Measurements from ENCODE around the gene CAPN15.
"Not testable (repeated sequence)": the region's sequence is repeated elsewhere in the genome, so short reads cannot be mapped to it uniquely, and the experiment has no call there.

Gene CAPN15

GRCh38 chr16:595942-596735 lies 68.6 kb downstream of the CAPN15 start:
- Histone ChIP-seq H3K9me3 (ENCODE audit: severe bottlenecking) (no peaks in the 10 kb centered on the region), H3K4me3 (ENCODE audit: low read depth, low read length) (no peak overlapping the region), H3K27me3 (ENCODE audit: insufficient read depth, low read depth, severe bottlenecking) (no peaks in the 10 kb centered on the region), H3K27ac (no peak overlapping the region), H3K36me3 (peaks cover 44% of the 10 kb centered on the region)
- no peak for DNase-seq
- TF ChIP-seq CTCF (IDR thresholded peaks at IDR 0.05; ENCODE audit: low read depth, low read length) = no peak

DNA sequence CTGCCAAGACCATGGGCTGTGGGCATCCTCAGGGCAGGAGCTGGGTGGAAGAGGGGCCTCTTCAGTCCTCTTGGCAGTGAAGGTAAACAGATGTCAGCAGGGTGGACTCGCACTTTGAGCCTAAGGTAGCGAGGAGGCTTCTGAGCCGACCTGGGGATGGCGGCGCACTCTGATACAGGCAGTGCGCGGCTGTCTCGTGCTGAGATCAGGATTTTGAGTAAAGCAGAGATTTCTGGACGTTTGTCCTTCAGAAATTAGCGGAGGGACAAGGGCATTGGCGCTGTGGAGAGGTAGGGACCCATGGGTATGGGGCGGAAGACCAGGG lies 69.2 kb downstream of the CAPN15 start:
- no peaks in the 10 kb centered on the region for H3K27me3 ChIP-seq (ENCODE audit: insufficient read depth, low read depth, severe bottlenecking)
- H3K4me3 ChIP-seq (ENCODE audit: low read depth, low read length) = no peak overlapping the region
- TF ChIP-seq CTCF (IDR thresholded peaks at IDR 0.05; ENCODE audit: low read depth, low read length) = no peak
- H3K27ac ChIP-seq = no peak overlapping the region
- peaks cover 48% of the 10 kb centered on the region for H3K36me3 ChIP-seq
- no peaks in the 10 kb centered on the region for H3K9me3 ChIP-seq (ENCODE audit: severe bottlenecking)
- DNase-seq = no peak

GRCh38 chr16:597655-598054 lies 70.1 kb downstream of the CAPN15 start:
- not testable (repeated sequence) for DNase-seq; H3K4me3 ChIP-seq (ENCODE audit: low read depth, low read length); H3K9me3 ChIP-seq (ENCODE audit: severe bottlenecking); H3K27me3 ChIP-seq (ENCODE audit: insufficient read depth, low read depth, severe bottlenecking); H3K27ac ChIP-seq
- peaks cover 48% of the 10 kb centered on the region for H3K36me3 ChIP-seq

DNA sequence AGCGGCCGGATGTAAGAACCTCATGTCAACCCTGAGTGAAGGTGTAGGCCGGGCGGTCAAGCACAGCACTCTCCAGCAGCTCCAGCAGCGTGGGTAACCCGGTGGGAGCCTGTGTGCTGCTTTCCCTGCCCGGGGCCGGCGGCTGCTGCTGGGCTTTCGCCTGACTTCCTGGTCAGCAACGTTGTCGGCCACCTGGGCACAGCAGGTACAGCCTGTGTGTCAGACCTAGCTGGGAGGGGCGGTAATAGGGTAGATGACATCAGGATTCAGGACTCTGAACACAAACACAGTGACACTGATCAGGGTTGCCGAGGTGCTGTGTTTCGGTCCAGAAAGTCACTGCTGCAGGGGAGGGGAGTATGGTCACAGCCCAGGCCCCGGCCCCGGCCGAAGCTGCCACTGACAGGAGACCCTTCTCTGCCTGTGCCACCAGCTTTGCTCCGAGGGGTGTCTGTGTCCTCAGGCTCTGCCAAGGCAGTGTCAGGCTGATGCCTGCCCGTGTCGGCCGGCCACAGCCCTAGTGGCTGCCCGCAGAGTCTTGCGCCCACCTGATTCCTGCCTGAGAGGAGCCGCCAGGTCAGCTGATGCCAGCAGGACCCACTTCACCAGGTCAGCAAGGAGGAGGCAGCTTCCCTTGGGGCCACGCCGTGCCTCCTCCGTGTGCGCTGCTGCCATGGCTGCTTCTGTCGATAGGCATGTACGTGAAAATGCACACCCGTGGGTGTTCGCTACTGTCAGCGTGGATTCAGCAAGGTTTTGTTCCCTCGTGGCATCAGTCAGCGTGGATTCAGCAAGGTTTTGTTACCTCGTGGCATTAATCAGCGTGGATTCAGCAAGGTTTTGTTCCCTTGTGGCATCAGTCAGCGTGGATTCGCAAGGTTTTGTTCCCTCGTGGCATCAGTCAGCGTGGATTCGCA lies 71.6 kb downstream of the CAPN15 start:
- Histone ChIP-seq H3K9me3 (ENCODE audit: severe bottlenecking) (peaks cover 11% of the 10 kb centered on the region), H3K27me3 (ENCODE audit: insufficient read depth, low read depth, severe bottlenecking) (no peaks in the 10 kb centered on the region), H3K36me3 (peaks cover 46% of the 10 kb centered on the region), H3K4me3 (ENCODE audit: low read depth, low read length) (no peak overlapping the region), H3K27ac (no peak overlapping the region)
- no peak for TF ChIP-seq CTCF (IDR thresholded peaks at IDR 0.05; ENCODE audit: low read depth, low read length)
- no peak for DNase-seq

GRCh38 chr16:600781-601180 lies 73.3 kb downstream of the CAPN15 start:
- Histone ChIP-seq H3K4me3 (ENCODE audit: low read depth, low read length) (no peak overlapping the region), H3K27ac (0 out of 2 replicates have a peak overlapping the region, but pooled peaks have one; percentile 22), H3K9me3 (ENCODE audit: severe bottlenecking) (peaks cover 22% of the 10 kb centered on the region), H3K27me3 (ENCODE audit: insufficient read depth, low read depth, severe bottlenecking) (no peaks in the 10 kb centered on the region), H3K36me3 (peaks cover 54% of the 10 kb centered on the region)
- DNase-seq = peak; percentile 50
- peak; percentile 57 for TF ChIP-seq CTCF (IDR thresholded peaks at IDR 0.05; ENCODE audit: low read depth, low read length)

- H3K4me3 ChIP-seq (ENCODE audit: low read depth, low read length) = no peak overlapping the region
- no peaks in the 10 kb centered on the region for H3K27me3 ChIP-seq (ENCODE audit: insufficient read depth, low read depth, severe bottlenecking)
- TF ChIP-seq CTCF (IDR thresholded peaks at IDR 0.05; ENCODE audit: low read depth, low read length) = no peak
- DNase-seq = no peak
- H3K27ac ChIP-seq = no peak overlapping the region
- peaks cover 40% of the 10 kb centered on the region for H3K36me3 ChIP-seq
- peaks cover 22% of the 10 kb centered on the region for H3K9me3 ChIP-seq (ENCODE audit: severe bottlenecking)
Observed at GRCh38 chr16:603933-604332, 76.4 kb downstream of the CAPN15 start.

Measured in WERI-Rb-1 (cell line).